Ishikawa (cell line): ENCODE measurements around the gene CDCA7.

Experiments
- CEBPB ChIP-seq: IDR thresholded peaks from 2 replicates; pipeline ENCODE4 v1.6.1; 2012
- CREB1 ChIP-seq: IDR thresholded peaks from 2 replicates; pipeline ENCODE4 v1.6.1; 2012; ENCODE audit warnings: low read depth
- EGR1 ChIP-seq: IDR thresholded peaks from 2 replicates; pipeline ENCODE4 v1.6.1; 2012
- EP300 ChIP-seq: IDR thresholded peaks from 2 replicates; pipeline ENCODE4 v1.6.1; 2012; ENCODE audit warnings: borderline replicate concordance
- FOXM1 ChIP-seq: IDR thresholded peaks from 2 replicates; pipeline ENCODE4 v1.6.1; 2012; ENCODE audit warnings: low read depth, borderline replicate concordance
- NFIC ChIP-seq: IDR thresholded peaks from 2 replicates; pipeline ENCODE4 v1.6.1; 2012
- RAD21 ChIP-seq: IDR thresholded peaks from 2 replicates; pipeline ENCODE4 v1.6.1; 2012; ENCODE audit warnings: low read depth
- TAF1 ChIP-seq: IDR thresholded peaks from 2 replicates; pipeline ENCODE4 v1.6.1; 2012; ENCODE audit warnings: low read depth, mild to moderate bottlenecking
- TCF12 ChIP-seq: IDR thresholded peaks from 2 replicates; pipeline ENCODE4 v1.6.1; 2012; ENCODE audit warnings: low read depth
- TEAD4 ChIP-seq: IDR thresholded peaks from 2 replicates; pipeline ENCODE4 v1.6.1; 2012
- YY1 ChIP-seq: IDR thresholded peaks from 2 replicates; pipeline ENCODE4 v1.6.1; 2012; ENCODE audit warnings: low read depth
- ZBTB7A ChIP-seq: IDR thresholded peaks from 2 replicates; pipeline ENCODE4 v1.6.1; 2012; ENCODE audit warnings: low read depth
- TF ChIP-seq, protein P1 (sequence below): IDR thresholded peaks from 2 replicates; pipeline ENCODE4 v1.6.1; 2012
- TF ChIP-seq, protein P2 (sequence below): IDR thresholded peaks from 2 replicates; pipeline ENCODE4 v1.6.1; 2012; ENCODE audit warnings: low read depth, mild to moderate bottlenecking
- TF ChIP-seq, protein P3 (sequence below): IDR thresholded peaks from 2 replicates; pipeline ENCODE4 v1.6.1; 2012

The CDCA7 gene

DNA sequence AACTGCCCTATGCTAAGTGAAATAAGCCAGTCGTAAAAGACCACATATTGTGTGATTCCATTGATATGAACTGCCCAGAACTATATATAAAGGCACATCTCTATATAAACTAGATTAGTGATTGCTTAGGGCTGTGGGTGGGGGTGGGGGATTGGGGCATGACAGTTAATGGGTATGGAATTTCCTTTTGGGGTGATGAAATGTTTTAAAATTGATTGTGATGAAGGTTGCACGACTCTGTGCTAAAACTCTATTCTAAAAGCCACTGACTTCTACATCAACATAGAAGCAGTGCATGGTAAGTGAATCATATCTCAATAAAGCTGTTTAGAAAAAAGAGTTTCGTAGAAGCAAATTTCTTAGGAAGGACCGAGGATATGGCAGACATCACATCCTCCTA, 53.0 kb downstream of the CDCA7 start:
- no peak for TF ChIP-seq YY1
- TF ChIP-seq, protein P1, sequence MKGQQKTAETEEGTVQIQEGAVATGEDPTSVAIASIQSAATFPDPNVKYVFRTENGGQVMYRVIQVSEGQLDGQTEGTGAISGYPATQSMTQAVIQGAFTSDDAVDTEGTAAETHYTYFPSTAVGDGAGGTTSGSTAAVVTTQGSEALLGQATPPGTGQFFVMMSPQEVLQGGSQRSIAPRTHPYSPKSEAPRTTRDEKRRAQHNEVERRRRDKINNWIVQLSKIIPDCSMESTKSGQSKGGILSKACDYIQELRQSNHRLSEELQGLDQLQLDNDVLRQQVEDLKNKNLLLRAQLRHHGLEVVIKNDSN, result no peak
- TF ChIP-seq RAD21, result no peak
- TF ChIP-seq FOXM1, result no peak
- TF ChIP-seq TAF1, result no peak
- no peak for TF ChIP-seq EGR1
- no peak for TF ChIP-seq EP300
- no peak for TF ChIP-seq ZBTB7A

DNA sequence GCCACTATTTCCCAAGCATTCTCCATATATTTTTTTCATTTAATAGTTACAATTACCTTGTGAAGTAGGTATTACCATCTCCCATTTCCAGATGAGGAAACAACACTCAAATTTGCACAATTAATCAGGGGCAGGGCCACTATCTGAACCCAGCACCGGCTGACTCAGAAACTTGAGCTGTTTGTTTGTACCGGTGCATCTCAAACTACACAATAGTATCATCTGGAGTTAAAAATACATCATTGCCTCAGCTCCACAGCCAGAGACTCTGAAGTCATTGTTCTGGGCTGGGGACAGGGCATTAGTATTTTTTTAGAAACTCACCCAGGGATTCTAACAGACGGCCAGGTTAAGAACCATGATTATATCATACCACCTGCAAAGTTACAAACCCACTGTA, 55.9 kb downstream of the CDCA7 start:
- TF ChIP-seq, protein P1, result no peak
- TF ChIP-seq, protein P2, sequence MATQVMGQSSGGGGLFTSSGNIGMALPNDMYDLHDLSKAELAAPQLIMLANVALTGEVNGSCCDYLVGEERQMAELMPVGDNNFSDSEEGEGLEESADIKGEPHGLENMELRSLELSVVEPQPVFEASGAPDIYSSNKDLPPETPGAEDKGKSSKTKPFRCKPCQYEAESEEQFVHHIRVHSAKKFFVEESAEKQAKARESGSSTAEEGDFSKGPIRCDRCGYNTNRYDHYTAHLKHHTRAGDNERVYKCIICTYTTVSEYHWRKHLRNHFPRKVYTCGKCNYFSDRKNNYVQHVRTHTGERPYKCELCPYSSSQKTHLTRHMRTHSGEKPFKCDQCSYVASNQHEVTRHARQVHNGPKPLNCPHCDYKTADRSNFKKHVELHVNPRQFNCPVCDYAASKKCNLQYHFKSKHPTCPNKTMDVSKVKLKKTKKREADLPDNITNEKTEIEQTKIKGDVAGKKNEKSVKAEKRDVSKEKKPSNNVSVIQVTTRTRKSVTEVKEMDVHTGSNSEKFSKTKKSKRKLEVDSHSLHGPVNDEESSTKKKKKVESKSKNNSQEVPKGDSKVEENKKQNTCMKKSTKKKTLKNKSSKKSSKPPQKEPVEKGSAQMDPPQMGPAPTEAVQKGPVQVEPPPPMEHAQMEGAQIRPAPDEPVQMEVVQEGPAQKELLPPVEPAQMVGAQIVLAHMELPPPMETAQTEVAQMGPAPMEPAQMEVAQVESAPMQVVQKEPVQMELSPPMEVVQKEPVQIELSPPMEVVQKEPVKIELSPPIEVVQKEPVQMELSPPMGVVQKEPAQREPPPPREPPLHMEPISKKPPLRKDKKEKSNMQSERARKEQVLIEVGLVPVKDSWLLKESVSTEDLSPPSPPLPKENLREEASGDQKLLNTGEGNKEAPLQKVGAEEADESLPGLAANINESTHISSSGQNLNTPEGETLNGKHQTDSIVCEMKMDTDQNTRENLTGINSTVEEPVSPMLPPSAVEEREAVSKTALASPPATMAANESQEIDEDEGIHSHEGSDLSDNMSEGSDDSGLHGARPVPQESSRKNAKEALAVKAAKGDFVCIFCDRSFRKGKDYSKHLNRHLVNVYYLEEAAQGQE, result no peak
- no peak for TF ChIP-seq TAF1
- no peak for TF ChIP-seq CREB1
- no peak for TF ChIP-seq FOXM1
- no peak for TF ChIP-seq TEAD4
- TF ChIP-seq, protein P3, sequence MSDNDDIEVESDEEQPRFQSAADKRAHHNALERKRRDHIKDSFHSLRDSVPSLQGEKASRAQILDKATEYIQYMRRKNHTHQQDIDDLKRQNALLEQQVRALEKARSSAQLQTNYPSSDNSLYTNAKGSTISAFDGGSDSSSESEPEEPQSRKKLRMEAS, result no peak
- no peak for TF ChIP-seq TCF12
- no peak for TF ChIP-seq EP300
- TF ChIP-seq ZBTB7A, result no peak
- no peak for TF ChIP-seq RAD21
- no peak for TF ChIP-seq NFIC
- no peak for TF ChIP-seq YY1
- TF ChIP-seq CEBPB, result no peak

DNA sequence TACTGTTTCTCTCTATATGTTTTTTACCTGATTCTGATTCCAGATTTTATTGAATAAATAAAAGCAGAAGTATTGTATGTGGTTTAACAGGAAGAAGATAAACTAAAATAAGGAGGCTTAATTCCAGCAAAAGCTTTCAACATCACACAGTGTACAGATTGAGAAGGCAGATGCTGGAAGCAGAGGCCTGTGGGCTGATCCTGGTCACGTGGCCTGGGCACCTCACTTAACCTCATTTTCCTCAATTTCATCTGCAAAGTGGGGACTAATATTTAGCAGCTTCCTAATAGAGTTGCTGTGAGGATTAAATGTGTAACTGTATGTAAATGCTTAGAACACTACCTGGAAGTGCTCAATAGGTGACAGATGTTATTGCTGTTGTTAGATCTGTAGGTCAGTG, 58.0 kb downstream of the CDCA7 start:
- TF ChIP-seq EGR1, result no peak
- TF ChIP-seq, protein P3, result no peak

DNA sequence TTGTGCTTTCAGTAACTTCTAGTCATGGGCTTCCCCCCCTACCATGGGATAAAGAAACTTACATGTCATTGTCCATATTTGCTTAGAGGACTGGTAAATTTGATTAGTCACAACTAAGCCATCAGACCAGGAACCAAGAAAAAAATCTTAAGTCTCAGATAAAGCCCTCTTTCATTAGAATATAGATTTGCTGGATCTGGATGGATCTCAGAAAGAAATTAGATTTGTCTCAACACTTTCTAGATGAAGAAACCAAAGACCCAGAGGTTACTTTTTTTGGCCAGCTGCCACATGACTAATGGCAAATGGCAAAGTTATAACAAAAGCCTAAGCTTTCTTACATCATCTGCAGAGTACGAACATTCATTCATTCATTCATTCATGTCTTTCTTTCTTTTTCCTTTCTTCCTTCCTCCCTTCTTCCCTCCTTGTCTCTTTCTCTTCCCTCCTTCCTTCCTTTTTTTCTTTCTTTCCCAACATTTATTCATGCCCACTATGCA, 60.2 kb downstream of the CDCA7 start:
- no peak for TF ChIP-seq NFIC
- TF ChIP-seq, protein P1, result no peak
- no peak for TF ChIP-seq YY1
- TF ChIP-seq TAF1, result no peak
- TF ChIP-seq RAD21, result no peak
- TF ChIP-seq, protein P3, result no peak
- no peak for TF ChIP-seq ZBTB7A
- no peak for TF ChIP-seq CEBPB
- no peak for TF ChIP-seq EGR1
- TF ChIP-seq CREB1, result no peak
- no peak for TF ChIP-seq EP300
- no peak for TF ChIP-seq TCF12
- TF ChIP-seq FOXM1, result no peak
- TF ChIP-seq, protein P2, result no peak
- no peak for TF ChIP-seq TEAD4

DNA sequence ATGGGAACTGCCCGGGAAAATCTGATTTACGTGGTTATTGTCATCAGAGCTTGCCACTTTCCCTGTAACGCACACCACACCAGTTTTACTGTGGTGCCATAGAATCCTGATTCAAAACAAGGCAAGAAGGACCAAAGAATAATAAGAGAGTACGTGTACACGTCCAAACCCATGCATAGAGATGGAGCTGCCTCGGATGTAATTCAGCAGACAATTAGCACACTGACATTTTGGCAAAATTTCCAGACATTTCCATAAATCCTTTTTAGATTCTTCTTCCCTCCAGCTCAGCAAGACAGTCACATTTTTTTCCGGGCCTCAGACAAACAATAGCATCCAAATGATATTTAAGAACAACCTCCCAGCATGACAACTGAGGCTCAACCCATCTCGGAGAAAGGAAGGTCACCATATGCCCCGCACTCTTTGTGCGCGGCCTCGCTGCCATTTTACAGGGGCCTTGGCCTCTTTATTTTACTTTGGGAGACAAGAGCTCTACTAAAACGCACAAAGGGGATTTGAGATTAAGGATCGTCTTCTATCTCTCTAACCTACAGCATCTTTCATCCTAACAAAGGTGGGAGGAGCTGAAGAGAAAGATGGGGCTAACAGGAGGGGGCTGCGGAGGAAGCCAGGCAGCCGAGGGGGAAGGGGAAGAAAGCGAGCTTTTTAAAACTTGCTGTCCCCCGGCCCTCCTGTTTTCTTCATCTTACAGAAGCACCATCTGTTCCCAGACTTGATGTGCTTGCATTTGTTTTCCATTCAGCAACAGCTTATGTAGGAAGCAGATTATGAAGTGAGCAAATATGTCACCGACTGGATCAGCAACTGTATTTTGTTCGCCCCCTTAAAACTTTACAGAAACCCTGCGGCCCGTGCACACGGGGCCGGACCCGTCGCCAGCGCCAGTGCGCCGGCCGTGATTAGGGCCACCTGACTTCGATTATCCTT, 61.0 kb downstream of the CDCA7 start:
- TF ChIP-seq NFIC (no peak), EGR1 (no peak), ZBTB7A (no peak), FOXM1 (no peak), EP300 (no peak), CEBPB (no peak), RAD21 (no peak), YY1 (no peak), TCF12 (no peak), TEAD4 (no peak), CREB1 (no peak), TAF1 (no peak)
- TF ChIP-seq, protein P2, result no peak
- TF ChIP-seq, protein P1, result no peak
- TF ChIP-seq, protein P3, result no peak
